H9 (cell line): ENCODE results near the gene SLC23A1. TPM values are rescaled to one million over a fixed set of nuclear protein-coding genes. Genes with fewer than 3 reads are reported as not detected.

Source experiments
- DNase-seq: peaks from one replicate; pipeline ENCODE4 v3.0.0-alpha.2; 2017
- H2AFZ ChIP-seq: one replicate; pipeline ENCODE4 v1.6.1; 2013; ENCODE audit warnings: mild to moderate bottlenecking, low read length, control low read depth, moderate library complexity
- H2AK5ac ChIP-seq: 2 replicates; pipeline ENCODE4 v1.6.1; 2013; ENCODE audit warnings: low read length, control low read depth, mixed read lengths; ENCODE audit not compliant: insufficient read length
- H2BK120ac ChIP-seq: one replicate; pipeline ENCODE4 v1.6.1; 2013; ENCODE audit warnings: low read depth, mild to moderate bottlenecking, low read length, control low read depth, inconsistent platforms; ENCODE audit not compliant: poor library complexity, severe bottlenecking
- H2BK12ac ChIP-seq: 2 replicates; pipeline ENCODE4 v1.6.1; 2013; ENCODE audit warnings: low read length, control low read depth, mixed read lengths, low read depth; ENCODE audit not compliant: insufficient read length
- H2BK15ac ChIP-seq: 2 replicates; pipeline ENCODE4 v1.6.1; 2013; ENCODE audit warnings: low read depth, low read length, control low read depth
- H2BK20ac ChIP-seq: one replicate; pipeline ENCODE4 v1.6.1; 2013; ENCODE audit warnings: low read depth, mild to moderate bottlenecking, low read length, control low read depth, inconsistent platforms; ENCODE audit not compliant: poor library complexity, severe bottlenecking
- H2BK5ac ChIP-seq: 2 replicates; pipeline ENCODE4 v1.6.1; 2013; ENCODE audit warnings: low read length, control low read depth, mixed read lengths; ENCODE audit not compliant: insufficient read length
- H3K14ac ChIP-seq: 2 replicates; pipeline ENCODE4 v1.6.1; 2013; ENCODE audit warnings: low read length, control low read depth; ENCODE audit not compliant: insufficient read depth
- H3K18ac ChIP-seq: 2 replicates; pipeline ENCODE4 v1.6.1; 2013; ENCODE audit warnings: low read depth, mild to moderate bottlenecking, mixed read lengths, low read length, control low read depth; ENCODE audit not compliant: insufficient read length
- H3K23ac ChIP-seq: 2 replicates; pipeline ENCODE4 v1.6.1; 2013; ENCODE audit warnings: low read length, control low read depth, mixed read lengths, low read depth; ENCODE audit not compliant: insufficient read length
- H3K23me2 ChIP-seq: 2 replicates; pipeline ENCODE4 v1.6.1; 2013; ENCODE audit warnings: low read depth, mild to moderate bottlenecking, mixed read lengths, low read length, control low read depth; ENCODE audit not compliant: insufficient read length, poor library complexity, severe bottlenecking
- H3K27ac ChIP-seq: 2 replicates; pipeline ENCODE4 v1.5.1; 2013; ENCODE audit warnings: low read length, control low read depth, mixed read lengths, low read depth; ENCODE audit not compliant: insufficient read length
- H3K27me3 ChIP-seq: 2 replicates; pipeline ENCODE4 v1.6.1; 2013; ENCODE audit warnings: low read length, control low read depth, inconsistent platforms; ENCODE audit not compliant: insufficient read depth
- H3K4ac ChIP-seq: 2 replicates; pipeline ENCODE4 v1.6.1; 2013; ENCODE audit warnings: low read depth, mild to moderate bottlenecking, control low read depth, inconsistent platforms, low read length, moderate library complexity
- H3K4me1 ChIP-seq: 2 replicates; pipeline ENCODE4 v1.6.1; 2013; ENCODE audit warnings: low read length, control low read depth, inconsistent platforms; ENCODE audit not compliant: insufficient read depth
- H3K4me2 ChIP-seq: 2 replicates; pipeline ENCODE4 v1.6.1; 2013; ENCODE audit warnings: low read length, control low read depth, mixed read lengths; ENCODE audit not compliant: insufficient read length, insufficient read depth
- H3K56ac ChIP-seq: 2 replicates; pipeline ENCODE4 v1.6.1; 2013; ENCODE audit warnings: low read depth, mild to moderate bottlenecking, mixed read lengths, low read length, control low read depth; ENCODE audit not compliant: insufficient read length
- H3K79me1 ChIP-seq: 2 replicates; pipeline ENCODE4 v1.6.1; 2013; ENCODE audit warnings: low read depth, mild to moderate bottlenecking, moderate library complexity, low read length, control low read depth, inconsistent platforms; ENCODE audit not compliant: insufficient read depth, poor library complexity, severe bottlenecking
- H3K79me2 ChIP-seq: 2 replicates; pipeline ENCODE4 v1.6.1; 2013; ENCODE audit warnings: low read length, control low read depth, inconsistent platforms; ENCODE audit not compliant: insufficient read depth
- H3K9ac ChIP-seq: 2 replicates; pipeline ENCODE4 v1.6.1; 2013; ENCODE audit warnings: low read length, control low read depth, mixed read lengths; ENCODE audit not compliant: insufficient read length; ENCODE audit errors: extremely low read depth
- H3K9me3 ChIP-seq: one replicate; pipeline ENCODE4 v1.6.1; 2013; ENCODE audit warnings: low read depth, low read length, inconsistent platforms; ENCODE audit not compliant: control insufficient read depth
- H3T11ph ChIP-seq: one replicate; pipeline ENCODE4 v1.6.1; 2013; ENCODE audit warnings: mild to moderate bottlenecking, low read length, control low read depth, inconsistent platforms
- H4K20me1 ChIP-seq: one replicate; pipeline ENCODE4 v1.6.1; 2013; ENCODE audit not compliant: control insufficient read depth, insufficient read length, insufficient read depth
- H4K5ac ChIP-seq: 2 replicates; pipeline ENCODE4 v1.6.1; 2013; ENCODE audit warnings: low read depth, mild to moderate bottlenecking, mixed read lengths, low read length, control low read depth; ENCODE audit not compliant: insufficient read length
- H4K8ac ChIP-seq: replicated peaks from 2 replicates; pipeline ENCODE4 v1.6.1; 2013; ENCODE audit warnings: low read length, control low read depth, mixed read lengths, low read depth; ENCODE audit not compliant: insufficient read length
- H4K91ac ChIP-seq: 2 replicates; pipeline ENCODE4 v1.6.1; 2013; ENCODE audit warnings: low read depth, mild to moderate bottlenecking, moderate library complexity, mixed read lengths, low read length, control low read depth; ENCODE audit not compliant: insufficient read length
- H3K27ac Mint-ChIP-seq, 3 experiments: 2 replicates in 2 of 3; 3 replicates in 1 of 3; pipeline ENCODE4 v1.8.0; 2020 to 2021; ENCODE audit warnings: mixed read lengths in 3 of 3, mild to moderate bottlenecking in 1 of 3, moderate library complexity in 1 of 3
- H3K27me3 Mint-ChIP-seq: 2 replicates; pipeline ENCODE4 v1.8.0; 2021; ENCODE audit warnings: low read depth, mild to moderate bottlenecking, moderate library complexity, mixed read lengths
- H3K36me3 Mint-ChIP-seq, 3 experiments: 2 replicates in 2 of 3; 3 replicates in 1 of 3; pipeline ENCODE4 v1.8.0; 2020 to 2021; ENCODE audit warnings: low read depth in 3 of 3, mixed read lengths in 3 of 3; ENCODE audit not compliant: insufficient read depth in 1 of 3
- H3K4me1 Mint-ChIP-seq, 2 experiments: 2 replicates each; pipeline ENCODE4 v1.8.0; 2020; ENCODE audit warnings: mixed read lengths in 2 of 2
- H3K4me3 Mint-ChIP-seq, 2 experiments: 2 replicates in 1 of 2; 3 replicates in 1 of 2; pipeline ENCODE4 v1.8.0; 2020 to 2021; ENCODE audit warnings: mild to moderate bottlenecking in 2 of 2, mixed read lengths in 2 of 2, moderate library complexity in 1 of 2
- H3K9me3 Mint-ChIP-seq, 2 experiments: 2 replicates in 1 of 2; 3 replicates in 1 of 2; pipeline ENCODE4 v1.8.0; 2020; ENCODE audit warnings: mild to moderate bottlenecking in 2 of 2, mixed read lengths in 2 of 2, moderate library complexity in 1 of 2
- WGBS: extraction: QIAGEN DNeasy Blood & Tissue Kit; methylation state at CpG from one replicate; pipeline ENCODE4 v1.1.7; 2013; ENCODE audit warnings: missing lambda C conversion rate, low lambda C conversion rate, mixed read lengths; ENCODE audit not compliant: insufficient read length; ENCODE audit errors: extremely low coverage; 5-methylcytosine and 5-hydroxymethylcytosine counted together
- total RNA-seq: library from RNA; stranded (reverse); gene quantifications from 2 replicates; pipeline ENCODE4 v1.2.1, GENCODE V29; 2021
- TF ChIP-seq, protein P1 (sequence below): fragments of 200-600 bp; sonication (generic); conservative IDR thresholded peaks from 3 replicates; pipeline ENCODE4 v1.8.0; 2021; ENCODE audit warnings: antibody characterized with exemption, mild to moderate bottlenecking

SLC23A1 gene
- total RNA-seq, 1 experiment from 2014 or later = not detected

DNA sequence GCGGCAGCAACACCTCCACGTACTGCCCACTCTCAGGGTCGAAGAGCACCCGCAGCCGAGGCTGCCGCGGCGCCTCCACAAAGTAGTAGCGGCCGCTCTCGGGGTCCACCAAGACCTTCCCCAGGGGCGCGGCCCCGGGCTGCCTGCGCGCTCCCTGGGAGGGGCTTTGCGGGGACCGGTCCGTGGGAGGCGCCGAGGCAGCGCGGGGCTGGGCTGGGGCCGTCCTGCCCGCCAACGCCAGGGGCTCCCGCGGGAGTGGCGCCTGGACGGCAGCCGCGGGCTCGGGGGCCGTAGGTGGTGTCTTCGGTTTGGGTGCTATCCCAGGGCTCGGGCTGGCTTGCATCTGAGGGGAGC lies 9.2 kb upstream of the SLC23A1 start:
- Histone ChIP-seq H3K4me1 (peaks cover 7% of the 10 kb centered on the region; the same call in 1 of the 2 replicates), H2BK20ac (no peak overlapping the region)
- H3K4me1 Mint-ChIP-seq = peaks cover 26 to 57% of the 10 kb centered on the region in 2 experiments

More for the DNA sequence above, 9.2 kb upstream of the SLC23A1 start:
- Mint-ChIP-seq H3K36me3 (peaks cover 0 to 6% (median 0%) of the 10 kb centered on the region in 3 experiments; a peak in 5 of 7 replicates), H3K4me3 (peak overlapping the region; percentile 79 to 88; a peak in 3 of 5 replicates), H3K9me3 (no peaks in the 10 kb centered on the region), H3K27me3 (peaks cover 31% of the 10 kb centered on the region), H3K27ac (no peak overlapping the region)
- no peak overlapping the region for H3K9ac ChIP-seq
- no peak overlapping the region for H2BK120ac ChIP-seq
- no peak overlapping the region for H4K8ac ChIP-seq
- no peaks in the 10 kb centered on the region for H3K9me3 ChIP-seq
- no peak overlapping the region for H3K56ac ChIP-seq
- peaks cover 2% of the 10 kb centered on the region for H4K20me1 ChIP-seq
- H4K91ac ChIP-seq = no peak overlapping the region
- peaks cover 22% of the 10 kb centered on the region for H3K23me2 ChIP-seq
- H3K14ac ChIP-seq = no peak overlapping the region
- H3K27ac ChIP-seq = no peak overlapping the region
- no peak overlapping the region for H2BK5ac ChIP-seq
- TF ChIP-seq, protein P1, sequence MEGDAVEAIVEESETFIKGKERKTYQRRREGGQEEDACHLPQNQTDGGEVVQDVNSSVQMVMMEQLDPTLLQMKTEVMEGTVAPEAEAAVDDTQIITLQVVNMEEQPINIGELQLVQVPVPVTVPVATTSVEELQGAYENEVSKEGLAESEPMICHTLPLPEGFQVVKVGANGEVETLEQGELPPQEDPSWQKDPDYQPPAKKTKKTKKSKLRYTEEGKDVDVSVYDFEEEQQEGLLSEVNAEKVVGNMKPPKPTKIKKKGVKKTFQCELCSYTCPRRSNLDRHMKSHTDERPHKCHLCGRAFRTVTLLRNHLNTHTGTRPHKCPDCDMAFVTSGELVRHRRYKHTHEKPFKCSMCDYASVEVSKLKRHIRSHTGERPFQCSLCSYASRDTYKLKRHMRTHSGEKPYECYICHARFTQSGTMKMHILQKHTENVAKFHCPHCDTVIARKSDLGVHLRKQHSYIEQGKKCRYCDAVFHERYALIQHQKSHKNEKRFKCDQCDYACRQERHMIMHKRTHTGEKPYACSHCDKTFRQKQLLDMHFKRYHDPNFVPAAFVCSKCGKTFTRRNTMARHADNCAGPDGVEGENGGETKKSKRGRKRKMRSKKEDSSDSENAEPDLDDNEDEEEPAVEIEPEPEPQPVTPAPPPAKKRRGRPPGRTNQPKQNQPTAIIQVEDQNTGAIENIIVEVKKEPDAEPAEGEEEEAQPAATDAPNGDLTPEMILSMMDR = no peak
- H3K27me3 ChIP-seq = peaks cover 8% of the 10 kb centered on the region
- H3K79me2 ChIP-seq = no peaks in the 10 kb centered on the region
- no peak overlapping the region for H2BK12ac ChIP-seq
- no peak overlapping the region for H3T11ph ChIP-seq
- H3K18ac ChIP-seq = no peak overlapping the region
- no peak overlapping the region for H3K23ac ChIP-seq
- no CpG with 5 or more reads among the region's 36 CpGs for WGBS
- H3K4me2 ChIP-seq = peak overlapping the region; percentile 85
- H2AK5ac ChIP-seq = no peak overlapping the region
- no peak overlapping the region for H3K4ac ChIP-seq
- no peak for DNase-seq
- H2AFZ ChIP-seq = no peak overlapping the region
- H4K5ac ChIP-seq = no peak overlapping the region
- no peaks in the 10 kb centered on the region for H3K79me1 ChIP-seq
- no peak overlapping the region for H2BK15ac ChIP-seq
